T-helper 2 cell treated with Interferon-gamma antibody and Interleukin-4, amounts not matched to agents 5 μg/mL and 100 μg/mL, for 36 hours (primary cell): Measurements from ENCODE around the gene SLC23A2.
A peak's percentile ranks its signal among the peaks of the same experiment; 100 is the strongest.

ENCODE experiments used
- DNase-seq: peaks from one replicate; pipeline ENCODE4 v3.0.0; 2021; ENCODE audit warnings: low spot score
- H3K27ac Mint-ChIP-seq: one replicate; pipeline ENCODE4 v1.8.0; 2021; ENCODE audit warnings: mild to moderate bottlenecking, mixed read lengths
- H3K27me3 Mint-ChIP-seq: one replicate; pipeline ENCODE4 v1.8.0; 2021; ENCODE audit warnings: low read depth, mixed read lengths
- H3K36me3 Mint-ChIP-seq: one replicate; pipeline ENCODE4 v1.8.0; 2021; ENCODE audit warnings: low read depth, mixed read lengths
- H3K4me1 Mint-ChIP-seq: one replicate; pipeline ENCODE4 v1.8.0; 2021; ENCODE audit warnings: low read depth, mixed read lengths
- H3K4me3 Mint-ChIP-seq: one replicate; pipeline ENCODE4 v1.8.0; 2022; ENCODE audit warnings: mild to moderate bottlenecking, moderate library complexity, mixed read lengths
- H3K9me3 Mint-ChIP-seq: one replicate; pipeline ENCODE4 v1.8.0; 2021; ENCODE audit warnings: mixed read lengths

Gene SLC23A2

GRCh38 chr20:4904127-4904860, 97.0 kb downstream of the SLC23A2 start:
- Mint-ChIP-seq H3K4me1 (no peaks in the 10 kb centered on the region), H3K27ac (no peak overlapping the region), H3K9me3 (no peaks in the 10 kb centered on the region), H3K36me3 (peaks cover 14% of the 10 kb centered on the region), H3K4me3 (no peak overlapping the region), H3K27me3 (no peaks in the 10 kb centered on the region)
- no peak for DNase-seq

DNA sequence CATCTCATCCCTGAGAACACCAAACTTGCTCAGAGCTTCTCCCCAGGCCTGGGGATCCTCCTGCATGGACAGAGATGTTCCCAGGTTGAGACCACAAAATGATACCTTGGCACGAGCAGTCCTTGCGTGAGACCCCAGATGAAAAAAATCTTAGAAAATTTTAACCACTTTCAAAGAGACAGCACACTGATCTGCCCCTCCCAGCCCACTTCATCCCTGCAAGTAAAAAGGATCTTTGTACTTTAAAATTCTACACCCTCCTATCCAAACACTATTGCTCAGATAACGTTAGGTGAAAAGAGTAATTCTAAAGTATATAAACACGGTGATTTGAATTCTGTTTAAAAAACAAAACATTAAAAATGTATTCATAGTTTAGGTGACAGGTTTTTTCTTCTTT, 98.5 kb downstream of the SLC23A2 start:
- DNase-seq: no peak
- Mint-ChIP-seq H3K36me3 (peaks cover 13% of the 10 kb centered on the region), H3K27ac (no peak overlapping the region), H3K4me1 (no peaks in the 10 kb centered on the region), H3K9me3 (no peaks in the 10 kb centered on the region), H3K27me3 (no peaks in the 10 kb centered on the region), H3K4me3 (no peak overlapping the region)

GRCh38 chr20:4901031-4901818, 100.1 kb downstream of the SLC23A2 start:
- Mint-ChIP-seq H3K9me3 (no peaks in the 10 kb centered on the region), H3K27me3 (no peaks in the 10 kb centered on the region), H3K27ac (no peak overlapping the region), H3K36me3 (peaks cover 8% of the 10 kb centered on the region), H3K4me1 (no peaks in the 10 kb centered on the region), H3K4me3 (no peak overlapping the region)
- DNase-seq: no peak

- peaks cover 6% of the 10 kb centered on the region for H3K36me3 Mint-ChIP-seq
- no peak for DNase-seq
- no peak overlapping the region for H3K27ac Mint-ChIP-seq
These were observed 102.7 kb downstream of the SLC23A2 start for GRCh38 chr20:4898282-4899244.

DNA sequence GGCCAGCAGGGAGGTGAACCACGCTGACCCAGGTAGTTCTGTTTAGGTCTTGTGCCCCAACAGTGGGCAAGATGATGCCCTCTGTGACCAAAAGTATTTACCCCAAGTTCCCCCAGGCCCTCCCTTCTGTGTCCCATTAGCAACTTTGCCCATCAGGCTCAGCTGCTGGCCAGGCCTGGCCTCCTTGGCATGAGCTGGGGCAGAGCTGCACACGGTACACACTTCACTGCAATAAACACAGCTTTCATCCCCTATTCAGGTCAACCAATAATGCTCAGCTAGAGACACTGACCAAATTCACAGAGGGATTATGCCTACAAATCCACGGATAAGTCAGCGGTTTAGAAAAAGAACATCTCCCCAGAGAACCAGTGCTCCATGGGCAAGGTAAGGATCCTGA, 103.7 kb downstream of the SLC23A2 start:
- peaks cover 3% of the 10 kb centered on the region for H3K4me1 Mint-ChIP-seq
- H3K9me3 Mint-ChIP-seq: no peaks in the 10 kb centered on the region
- H3K27me3 Mint-ChIP-seq: no peaks in the 10 kb centered on the region
- H3K4me3 Mint-ChIP-seq: no peak overlapping the region
- H3K36me3 Mint-ChIP-seq: peaks cover 6% of the 10 kb centered on the region
- H3K27ac Mint-ChIP-seq: no peak overlapping the region
- no peak for DNase-seq

More at GRCh38 chr20:4898282-4899244, 102.7 kb downstream of the SLC23A2 start:
- Mint-ChIP-seq H3K4me3 (no peak overlapping the region), H3K4me1 (peaks cover 3% of the 10 kb centered on the region), H3K9me3 (no peaks in the 10 kb centered on the region), H3K27me3 (no peaks in the 10 kb centered on the region)

DNA sequence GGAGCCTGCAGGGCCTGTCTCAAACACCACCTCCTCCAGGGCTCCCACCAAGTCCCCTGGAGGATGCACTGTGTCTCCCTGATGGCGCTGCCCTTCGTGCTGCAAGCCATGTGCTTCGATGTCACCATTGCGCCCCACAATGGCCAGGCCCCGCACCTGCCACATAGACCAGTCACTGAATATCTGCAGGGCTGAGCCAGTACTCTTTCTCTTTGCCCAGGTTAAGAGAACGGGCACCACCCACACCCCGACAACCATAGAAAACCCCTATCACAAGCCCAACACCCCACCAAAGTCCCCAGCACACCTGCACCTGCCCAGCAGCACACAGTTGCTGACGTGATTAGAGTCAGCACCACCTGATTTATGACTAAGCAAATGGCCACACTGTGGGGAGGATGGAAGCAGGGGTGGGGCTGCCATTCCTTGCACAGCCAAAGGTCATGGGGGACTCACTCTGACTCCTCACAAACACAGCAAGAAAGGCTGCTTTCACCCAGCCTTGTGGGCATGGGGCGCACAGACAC, 104.3 kb downstream of the SLC23A2 start:
- Mint-ChIP-seq H3K4me1 (peaks cover 3% of the 10 kb centered on the region), H3K27me3 (no peaks in the 10 kb centered on the region), H3K36me3 (peaks cover 6% of the 10 kb centered on the region), H3K27ac (no peak overlapping the region), H3K4me3 (no peak overlapping the region), H3K9me3 (no peaks in the 10 kb centered on the region)
- no peak for DNase-seq

GRCh38 chr20:4896119-4896702, 105.1 kb downstream of the SLC23A2 start:
- no peaks in the 10 kb centered on the region for H3K9me3 Mint-ChIP-seq
- H3K36me3 Mint-ChIP-seq: peaks cover 3% of the 10 kb centered on the region
- no peaks in the 10 kb centered on the region for H3K27me3 Mint-ChIP-seq
- no peak overlapping the region for H3K4me3 Mint-ChIP-seq
- no peak for DNase-seq
- no peak overlapping the region for H3K27ac Mint-ChIP-seq
- H3K4me1 Mint-ChIP-seq: peaks cover 3% of the 10 kb centered on the region

DNA sequence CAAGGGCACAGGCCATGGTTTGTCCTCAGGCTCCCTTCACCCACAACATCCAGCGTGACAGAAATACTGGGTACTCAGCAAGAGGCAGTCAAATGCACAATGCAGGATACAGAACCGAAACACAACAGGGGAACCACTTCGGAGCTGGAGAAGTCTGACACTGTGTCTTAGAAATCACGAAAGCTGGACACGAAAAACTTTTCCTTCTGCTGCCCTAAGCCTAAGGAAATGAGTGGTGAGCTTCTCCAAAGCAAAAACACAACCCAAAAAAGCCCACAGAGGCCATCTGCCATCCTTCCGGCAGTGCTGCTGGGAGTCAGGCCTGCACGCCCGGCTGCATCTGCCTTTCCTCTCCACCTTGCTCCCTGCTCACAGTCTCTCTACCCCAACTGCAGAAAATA, 106.3 kb downstream of the SLC23A2 start:
- no peaks in the 10 kb centered on the region for H3K27me3 Mint-ChIP-seq
- H3K36me3 Mint-ChIP-seq: peaks cover 5% of the 10 kb centered on the region
- H3K4me1 Mint-ChIP-seq: peaks cover 5% of the 10 kb centered on the region
- H3K9me3 Mint-ChIP-seq: no peaks in the 10 kb centered on the region
- DNase-seq: no peak
- H3K4me3 Mint-ChIP-seq: no peak overlapping the region
- no peak overlapping the region for H3K27ac Mint-ChIP-seq

- Mint-ChIP-seq H3K4me3 (no peak overlapping the region), H3K36me3 (peaks cover 6% of the 10 kb centered on the region), H3K27ac (no peak overlapping the region), H3K4me1 (peaks cover 5% of the 10 kb centered on the region), H3K27me3 (no peaks in the 10 kb centered on the region), H3K9me3 (no peaks in the 10 kb centered on the region)
- no peak for DNase-seq
These were observed 106.9 kb downstream of the SLC23A2 start for GRCh38 chr20:4894409-4894808.

GRCh38 chr20:4893709-4894108, 107.6 kb downstream of the SLC23A2 start:
- Mint-ChIP-seq H3K9me3 (no peaks in the 10 kb centered on the region), H3K4me1 (peaks cover 5% of the 10 kb centered on the region), H3K27ac (no peak overlapping the region), H3K27me3 (no peaks in the 10 kb centered on the region), H3K36me3 (peaks cover 8% of the 10 kb centered on the region), H3K4me3 (no peak overlapping the region)
- DNase-seq: no peak

DNA sequence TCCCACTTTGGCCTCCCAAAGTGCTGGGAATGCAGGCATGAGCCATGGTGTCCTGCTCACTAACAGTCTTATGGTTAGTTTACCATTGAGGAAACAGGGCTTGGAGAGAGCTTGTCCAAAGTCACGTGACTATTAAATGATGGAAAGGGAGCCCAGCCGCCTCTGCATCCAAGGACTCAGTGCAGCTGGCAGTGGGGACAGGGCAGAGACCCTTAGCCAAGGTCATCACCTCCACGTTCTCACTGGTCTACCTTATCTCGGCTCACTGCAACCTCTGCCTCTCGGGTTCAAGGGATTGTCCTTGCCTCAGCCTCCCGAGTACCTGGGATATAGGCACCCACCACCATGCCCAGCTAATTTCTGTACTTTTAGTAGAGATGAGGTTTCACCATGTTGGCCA, 109.3 kb downstream of the SLC23A2 start:
- Mint-ChIP-seq H3K27me3 (no peaks in the 10 kb centered on the region), H3K4me1 (peaks cover 5% of the 10 kb centered on the region), H3K27ac (no peak overlapping the region), H3K4me3 (no peak overlapping the region), H3K9me3 (no peaks in the 10 kb centered on the region), H3K36me3 (peaks cover 6% of the 10 kb centered on the region)
- no peak for DNase-seq

- Mint-ChIP-seq H3K36me3 (peaks cover 6% of the 10 kb centered on the region), H3K9me3 (no peaks in the 10 kb centered on the region), H3K27me3 (no peaks in the 10 kb centered on the region), H3K4me1 (peaks cover 5% of the 10 kb centered on the region), H3K4me3 (no peak overlapping the region), H3K27ac (peak overlapping the region; percentile 21)
- DNase-seq: no peak
These were observed 110.0 kb downstream of the SLC23A2 start for GRCh38 chr20:4891190-4891763.

- Mint-ChIP-seq H3K4me1 (peaks cover 2% of the 10 kb centered on the region), H3K36me3 (peaks cover 6% of the 10 kb centered on the region), H3K27ac (no peak overlapping the region), H3K4me3 (no peak overlapping the region), H3K9me3 (no peaks in the 10 kb centered on the region), H3K27me3 (no peaks in the 10 kb centered on the region)
- no peak for DNase-seq
These were observed 111.9 kb downstream of the SLC23A2 start for GRCh38 chr20:4889446-4889845.
